HG02840 (cell line): ENCODE data around the gene KCNJ8.
"Not testable (repeated sequence)": the region's sequence is repeated elsewhere in the genome, so short reads cannot be mapped to it uniquely, and the experiment has no call there.

Source experiments
- ATAC-seq: cut with Tn5 transposase; IDR thresholded peaks from one replicate; pipeline ENCODE4 v1.9.1; 2021; ENCODE audit warnings: mild to moderate bottlenecking, moderate library complexity, moderate number of reproducible peaks; ENCODE audit not compliant: unreplicated experiment, low FRiP score

KCNJ8 gene

DNA sequence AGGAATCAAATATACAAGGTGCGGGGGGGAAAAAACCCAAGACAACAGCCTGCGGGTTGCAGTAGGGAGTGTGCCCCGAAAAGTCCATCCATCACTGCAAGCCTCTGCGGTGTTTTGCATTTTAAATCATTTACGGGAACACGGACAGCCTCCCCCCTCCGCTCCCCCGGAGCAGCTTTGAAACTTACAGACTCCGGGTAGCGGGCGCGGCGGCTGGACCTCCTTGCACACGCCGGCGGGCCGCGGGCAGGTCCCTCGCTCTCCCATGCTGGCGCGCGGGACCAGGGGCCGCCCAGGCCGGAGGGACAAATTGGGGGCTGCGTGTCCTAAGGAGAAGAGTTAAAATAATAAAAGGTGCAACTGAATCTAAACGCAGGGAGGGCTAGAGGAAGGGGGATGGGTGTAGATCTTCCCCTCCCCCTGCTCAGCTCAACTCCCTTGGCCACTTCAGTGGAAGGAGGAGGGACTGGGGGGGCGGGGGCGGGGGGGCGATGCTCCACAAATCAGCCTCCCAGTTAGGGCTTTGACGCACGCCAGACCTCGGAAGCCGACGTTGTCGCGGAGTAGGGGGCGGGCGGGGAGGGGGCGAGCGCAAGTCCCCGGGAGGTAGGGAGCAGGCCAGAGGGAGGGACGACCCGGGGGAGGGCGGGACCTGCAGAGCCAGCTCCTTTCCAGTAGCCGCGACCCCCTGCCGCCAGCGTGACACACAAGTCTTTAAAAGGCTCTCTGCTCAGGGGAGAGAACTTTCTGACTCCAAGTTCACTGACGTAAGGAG is at the start of gene KCNJ8:
TSS of gene KCNJ8 (minus strand) at position 349 of the 775 bp plus-strand sequence. CDS start 1,090 bp downstream, outside the sequence.
- ATAC-seq: no peak

DNA sequence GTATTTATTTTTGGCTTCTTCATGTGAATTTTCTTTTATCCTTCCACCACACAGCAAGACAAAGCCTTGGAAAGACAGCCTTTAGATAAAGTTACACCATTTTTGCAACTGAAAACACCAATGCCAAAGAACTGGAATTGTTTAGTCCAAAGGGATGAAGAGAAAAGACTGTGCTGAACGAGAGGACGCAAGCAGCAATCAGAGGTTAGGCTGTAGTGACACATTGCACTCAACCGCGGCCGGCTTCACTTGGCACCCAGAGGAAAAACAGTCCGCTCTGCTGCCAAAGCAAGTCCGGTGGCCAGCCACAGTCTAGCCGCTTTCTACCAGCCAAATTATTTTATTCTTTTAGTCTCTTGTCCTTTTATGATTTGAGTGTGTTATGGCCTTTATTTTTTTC is 49.1 kb upstream of the KCNJ8 start:
- ATAC-seq: no peak

GRCh38 chr12:21819678-21820077 is 45.2 kb upstream of the KCNJ8 start:
- no peak for ATAC-seq

DNA sequence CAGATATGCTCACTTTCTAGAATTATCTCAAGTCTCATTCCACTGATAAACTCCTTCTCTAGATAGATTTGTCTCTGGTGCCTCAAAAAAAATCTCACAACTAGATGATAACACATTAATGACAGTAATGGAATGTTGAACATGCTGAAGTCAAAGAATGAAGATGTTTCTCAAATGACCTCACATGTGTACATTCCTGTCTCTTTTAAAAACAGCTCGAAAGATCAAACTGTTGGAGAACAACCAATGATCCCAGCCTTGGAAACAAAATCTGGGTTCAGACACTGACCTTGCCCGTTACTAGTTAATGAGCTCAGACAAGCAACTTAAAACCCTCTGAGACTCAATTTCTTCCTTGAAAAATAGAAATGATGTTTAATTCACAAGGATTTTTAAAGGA is 44.7 kb upstream of the KCNJ8 start:
- ATAC-seq: no peak

DNA sequence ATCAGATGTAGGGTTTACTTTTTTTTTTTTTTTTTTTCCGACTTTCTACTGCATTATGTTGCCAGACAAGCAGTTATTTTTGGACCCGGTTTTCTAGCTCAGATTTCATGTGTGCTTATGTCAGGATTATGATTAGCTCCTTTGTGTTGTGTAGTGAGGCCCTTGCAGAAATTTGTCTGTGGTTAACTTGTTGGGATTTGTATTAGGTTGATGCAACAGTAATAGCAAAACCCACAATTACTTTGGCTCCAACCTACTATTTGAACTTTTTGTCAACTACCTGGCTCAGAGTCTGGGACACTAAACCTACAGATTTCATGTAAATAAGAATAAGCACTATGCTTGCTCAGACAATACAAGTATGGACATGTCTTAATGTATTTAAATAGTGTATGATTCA is 44.1 kb upstream of the KCNJ8 start:
- no peak for ATAC-seq

- ATAC-seq: no peak
Observed at GRCh38 chr12:21815306-21816062, 41.0 kb upstream of the KCNJ8 start.

- no peak for ATAC-seq
Observed at GRCh38 chr12:21814814-21815213, 40.3 kb upstream of the KCNJ8 start.

DNA sequence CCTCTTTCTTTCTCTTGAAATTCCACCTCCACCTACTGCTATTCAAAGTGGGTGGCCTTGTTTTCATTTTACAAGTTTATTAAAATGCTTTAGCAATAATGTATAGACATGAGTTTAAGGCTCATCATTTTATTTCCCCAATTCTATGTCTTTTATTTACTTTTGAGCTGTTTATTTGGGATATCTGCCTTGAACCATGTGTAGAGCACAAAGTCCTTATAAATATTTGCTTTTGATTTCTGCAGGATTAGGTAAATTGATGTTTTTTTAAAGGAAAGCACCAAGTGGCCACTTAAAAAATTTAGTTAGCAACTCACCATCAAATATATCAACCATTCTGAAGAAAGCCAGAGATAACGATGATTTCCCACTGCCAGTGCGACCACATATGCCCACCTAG is 39.8 kb upstream of the KCNJ8 start:
- ATAC-seq: no peak

GRCh38 chr12:21813751-21814150 is 39.2 kb upstream of the KCNJ8 start:
- no peak for ATAC-seq

DNA sequence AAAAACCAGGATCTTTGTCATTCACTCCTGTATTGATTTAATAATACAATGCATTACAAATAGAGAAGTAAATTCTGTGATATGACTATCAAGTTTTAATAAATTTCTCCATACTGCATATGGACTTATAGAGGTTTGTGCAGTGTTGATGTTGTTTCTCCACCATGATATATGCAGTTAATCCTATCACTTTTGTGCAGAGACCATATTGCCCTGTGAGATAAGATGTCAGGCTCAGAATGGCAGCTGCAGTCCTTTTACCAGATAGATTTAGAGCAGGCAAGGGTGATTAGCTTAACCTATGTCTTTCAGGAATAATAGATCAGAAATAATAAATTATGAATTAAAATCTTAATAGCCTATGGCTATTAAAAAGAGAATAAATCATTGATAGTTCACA is 38.6 kb upstream of the KCNJ8 start:
- no peak for ATAC-seq

DNA sequence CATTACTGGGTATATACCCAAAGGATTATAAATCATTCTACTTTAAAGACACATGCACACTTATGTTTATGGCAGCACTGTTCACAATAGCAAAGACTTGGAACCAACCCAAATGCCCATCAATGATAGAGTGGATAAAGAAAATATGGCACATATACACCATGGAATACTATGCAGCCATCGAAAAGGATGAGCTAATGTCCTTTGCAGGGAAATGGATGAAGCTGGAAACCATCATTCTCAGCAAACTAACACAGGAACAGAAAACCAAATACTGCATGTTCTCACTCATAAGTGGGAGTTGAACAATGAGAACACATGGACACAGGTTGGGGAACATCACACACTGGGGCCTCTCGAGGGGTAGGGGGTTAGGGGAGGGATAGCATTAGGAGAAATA is 37.8 kb upstream of the KCNJ8 start:
- ATAC-seq: not testable (repeated sequence)

DNA sequence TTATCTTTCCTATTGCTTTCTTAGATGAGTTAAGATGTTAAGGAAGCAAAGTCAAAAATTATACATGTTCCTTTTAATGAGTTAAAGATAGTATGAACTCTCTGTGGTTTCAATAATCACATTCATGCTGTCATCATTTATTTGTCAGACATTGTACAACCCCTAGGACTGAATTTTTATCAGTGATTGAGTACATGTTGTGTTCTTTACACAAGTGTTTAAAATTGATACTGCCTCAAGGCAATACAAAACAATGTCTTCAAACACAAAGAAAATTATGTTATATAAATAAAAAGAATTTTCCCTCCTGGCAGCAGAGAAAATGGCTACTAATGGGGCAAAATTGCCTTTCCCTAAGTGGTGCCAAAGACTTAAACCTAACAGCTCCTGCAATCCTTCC is 34.6 kb upstream of the KCNJ8 start:
- no peak for ATAC-seq

- no peak for ATAC-seq
Observed at GRCh38 chr12:21806255-21806654, 31.7 kb upstream of the KCNJ8 start.

- ATAC-seq: no peak
Observed at GRCh38 chr12:21801522-21802288, 27.2 kb upstream of the KCNJ8 start.

GRCh38 chr12:21800011-21800410 is 25.5 kb upstream of the KCNJ8 start:
- no peak for ATAC-seq

DNA sequence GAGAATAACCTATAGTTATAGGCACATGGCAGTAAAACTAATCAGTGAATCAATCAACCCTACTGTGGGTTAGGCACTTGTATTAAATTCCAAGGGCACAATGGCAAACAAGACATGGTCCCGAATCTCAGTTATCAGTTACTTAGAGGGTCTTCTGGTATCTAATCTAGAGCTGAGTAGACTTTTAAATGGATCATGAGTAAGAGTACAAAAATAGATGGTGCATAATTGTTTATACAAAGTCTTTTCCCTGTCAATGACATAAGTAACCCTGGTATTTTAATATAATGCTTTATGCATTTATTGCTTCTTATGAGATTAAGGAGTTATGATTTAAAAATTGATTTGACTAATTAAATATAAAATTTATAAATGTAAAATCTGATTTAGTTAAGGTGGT is 23.0 kb upstream of the KCNJ8 start:
- no peak for ATAC-seq

DNA sequence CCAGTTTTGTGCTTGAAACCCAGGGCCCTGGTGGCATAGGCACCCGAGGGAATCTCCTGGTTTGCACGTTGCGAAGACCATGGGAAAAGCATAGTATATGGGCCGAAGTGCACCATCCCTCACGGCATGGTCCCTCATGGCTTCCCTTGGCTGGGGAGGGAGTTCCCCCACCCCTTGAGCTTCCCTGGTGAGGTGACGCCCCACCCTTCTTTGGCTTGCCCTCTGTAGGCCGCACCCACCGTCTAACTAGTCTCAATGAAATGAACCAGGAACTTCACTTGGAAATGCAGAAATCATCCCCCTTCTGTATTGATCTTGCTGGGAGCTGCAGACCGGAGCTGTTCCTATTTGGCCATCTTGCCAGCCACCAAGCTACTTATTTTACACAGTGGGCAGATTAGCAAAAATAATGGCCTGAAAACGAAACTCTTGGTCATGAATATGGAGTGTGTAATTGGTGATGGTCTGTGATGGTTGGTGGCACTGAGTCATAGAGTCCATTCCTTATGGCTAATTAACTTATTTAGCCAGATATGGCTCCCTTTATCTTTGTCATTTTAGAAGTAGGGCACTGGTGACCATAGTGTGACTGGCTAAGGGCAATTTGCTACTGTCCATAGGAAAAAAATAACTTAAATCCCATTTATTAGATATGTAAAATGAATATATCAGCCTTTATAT is 21.3 kb upstream of the KCNJ8 start:
- no peak for ATAC-seq

DNA sequence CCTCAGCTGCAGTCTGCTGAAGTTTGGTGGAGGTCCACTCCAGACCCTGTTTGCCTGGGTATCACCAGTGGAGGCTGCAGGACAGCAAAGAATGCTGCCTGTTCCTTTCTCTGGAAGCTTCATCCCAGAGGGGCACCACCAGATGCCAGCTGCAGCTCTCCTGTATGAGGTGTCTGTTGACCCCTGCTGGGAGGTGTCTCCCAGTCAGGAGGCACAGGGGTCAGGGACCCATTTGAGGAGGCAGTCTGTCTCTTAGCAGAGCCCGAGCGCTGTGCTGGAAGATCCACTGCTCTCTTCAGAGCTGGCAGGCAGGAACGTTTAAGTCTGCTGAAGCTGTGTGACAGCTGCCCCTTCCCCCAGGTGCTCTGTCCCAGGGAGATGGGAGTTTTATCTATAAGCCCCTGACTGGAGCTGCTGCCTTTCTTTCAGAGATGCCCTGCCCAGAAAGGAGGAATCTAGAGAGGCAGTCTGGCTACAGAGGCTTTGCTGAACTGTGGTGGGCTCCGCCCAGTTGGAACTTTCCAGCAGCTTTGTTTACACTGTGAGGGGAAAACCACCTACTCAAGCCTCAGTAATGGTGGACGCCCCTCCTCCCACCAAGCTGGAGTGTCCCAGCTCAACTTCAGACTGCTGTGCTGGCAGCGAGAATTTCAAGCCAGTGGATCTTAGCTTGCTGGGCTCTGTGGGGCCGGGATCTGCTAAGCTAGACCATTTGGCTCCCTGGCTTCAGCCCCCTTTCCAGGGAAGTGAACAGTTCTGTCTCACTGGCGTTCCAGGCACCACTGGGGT is 20.5 kb upstream of the KCNJ8 start:
- not testable (repeated sequence) for ATAC-seq

DNA sequence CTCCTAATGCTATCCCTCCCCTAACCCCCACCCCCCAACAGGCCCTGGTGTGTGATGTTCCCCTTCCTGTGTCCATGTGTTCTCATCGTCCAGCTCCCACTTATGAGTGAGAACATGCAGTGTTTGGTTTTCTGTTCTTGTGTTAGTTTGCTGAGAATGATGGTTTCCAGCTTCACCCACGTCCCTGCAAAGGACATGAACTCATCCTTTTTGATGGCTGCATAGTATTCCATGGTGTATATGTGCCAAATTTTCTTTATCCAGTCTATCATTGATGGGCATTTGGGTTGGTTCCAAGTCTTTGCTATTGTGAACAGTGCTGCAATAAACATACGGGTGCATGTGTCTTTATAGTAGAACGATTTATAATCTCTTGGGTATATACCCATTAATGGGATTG is 15.2 kb upstream of the KCNJ8 start:
- ATAC-seq: not testable (repeated sequence)
